Kasumi-1 (cell line): ENCODE data around the gene DHRS11.
"Not testable (repeated sequence)": the region's sequence is repeated elsewhere in the genome, so short reads cannot be mapped to it uniquely, and the experiment has no call there.

Source experiments
- DNase-seq, 2 experiments: peaks; one replicate each; lab custom pipeline; 2025; lab: John Stamatoyannopoulos, UW

Gene DHRS11

DNA sequence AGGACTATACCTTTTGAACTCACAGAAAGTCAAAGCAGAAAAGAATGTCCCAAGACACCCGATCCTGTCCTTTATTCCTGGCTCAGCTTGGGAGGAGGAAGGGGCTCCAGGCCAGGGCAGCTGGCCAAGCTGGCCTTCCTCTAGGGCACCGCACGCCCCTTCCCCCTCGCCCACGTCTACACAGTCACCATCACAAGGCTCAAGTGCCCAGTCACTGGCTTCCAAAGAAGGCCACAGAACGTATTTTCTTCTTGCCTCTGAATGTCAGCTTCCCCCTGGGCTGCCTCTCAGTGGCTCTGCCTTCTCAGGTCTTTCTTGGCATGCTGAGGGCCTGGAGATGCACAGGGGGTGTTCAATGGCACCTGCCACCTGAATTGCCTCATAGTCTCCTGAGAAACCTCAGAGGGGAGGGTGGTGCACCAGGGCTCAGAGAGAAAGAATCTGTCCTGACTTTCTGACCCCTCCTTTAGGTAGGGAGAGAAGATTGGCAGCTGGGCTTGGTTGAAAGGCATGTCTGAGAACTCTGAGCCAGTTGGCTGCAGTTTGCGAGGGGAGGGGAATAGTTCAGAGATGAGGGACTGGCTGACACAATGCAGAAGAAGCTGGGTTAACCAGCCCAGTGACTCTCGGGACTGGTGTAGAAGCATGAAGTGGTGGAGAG lies 2.1 kb downstream of the DHRS11 start:
- DNase-seq: no peak

DNA sequence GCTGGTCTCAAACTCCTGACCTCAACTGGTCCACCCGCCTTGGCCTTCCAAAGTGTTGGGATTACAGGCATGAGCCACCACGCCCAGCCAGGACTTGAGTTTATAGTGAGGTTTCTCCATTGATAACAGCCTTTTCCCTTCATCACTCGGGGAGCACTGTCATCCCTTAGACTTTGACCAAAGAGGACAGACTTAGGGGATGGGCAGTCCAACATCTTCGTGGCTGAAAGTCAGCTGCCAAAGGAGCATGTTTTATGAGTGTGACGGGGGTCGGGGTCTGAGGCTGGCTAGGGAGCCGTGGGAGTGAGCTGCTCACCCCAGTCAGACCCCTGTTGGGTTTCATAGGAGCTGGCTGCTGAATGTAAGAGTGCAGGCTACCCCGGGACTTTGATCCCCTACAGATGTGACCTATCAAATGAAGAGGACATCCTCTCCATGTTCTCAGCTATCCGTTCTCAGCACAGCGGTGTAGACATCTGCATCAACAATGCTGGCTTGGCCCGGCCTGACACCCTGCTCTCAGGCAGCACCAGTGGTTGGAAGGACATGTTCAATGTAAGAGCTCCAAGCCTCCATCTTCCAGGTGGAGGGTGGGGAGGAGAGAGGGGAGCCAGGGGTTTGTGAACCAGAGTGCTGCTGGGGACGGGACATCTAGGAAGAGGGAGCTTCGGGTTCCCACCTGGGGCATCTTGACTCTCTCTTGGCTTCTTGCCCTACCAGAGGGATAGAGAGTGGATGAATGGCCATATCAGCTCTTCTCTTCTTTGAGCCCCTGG lies 3.1 kb downstream of the DHRS11 start:
- no peak for DNase-seq

DNA sequence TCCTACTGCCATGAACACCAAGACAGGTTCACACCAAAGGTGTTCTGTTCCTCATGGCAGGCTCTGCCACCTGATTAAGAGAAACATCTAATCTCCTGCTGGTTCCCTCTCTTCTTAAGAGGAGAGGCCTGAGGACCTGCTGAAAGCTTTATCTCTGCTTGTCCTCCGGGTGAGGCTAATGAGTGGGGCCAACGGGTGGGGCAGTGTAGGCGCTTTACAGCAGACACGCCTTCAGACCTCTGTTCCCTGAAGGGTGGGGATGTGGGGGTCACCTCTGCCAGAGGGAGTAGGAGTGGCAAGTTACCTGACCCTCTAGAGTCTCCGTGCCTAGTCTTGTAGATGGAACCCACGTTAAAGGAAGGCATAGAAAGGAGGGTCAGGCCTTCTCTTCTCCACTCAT lies 5.5 kb downstream of the DHRS11 start:
- DNase-seq: no peak

DNA sequence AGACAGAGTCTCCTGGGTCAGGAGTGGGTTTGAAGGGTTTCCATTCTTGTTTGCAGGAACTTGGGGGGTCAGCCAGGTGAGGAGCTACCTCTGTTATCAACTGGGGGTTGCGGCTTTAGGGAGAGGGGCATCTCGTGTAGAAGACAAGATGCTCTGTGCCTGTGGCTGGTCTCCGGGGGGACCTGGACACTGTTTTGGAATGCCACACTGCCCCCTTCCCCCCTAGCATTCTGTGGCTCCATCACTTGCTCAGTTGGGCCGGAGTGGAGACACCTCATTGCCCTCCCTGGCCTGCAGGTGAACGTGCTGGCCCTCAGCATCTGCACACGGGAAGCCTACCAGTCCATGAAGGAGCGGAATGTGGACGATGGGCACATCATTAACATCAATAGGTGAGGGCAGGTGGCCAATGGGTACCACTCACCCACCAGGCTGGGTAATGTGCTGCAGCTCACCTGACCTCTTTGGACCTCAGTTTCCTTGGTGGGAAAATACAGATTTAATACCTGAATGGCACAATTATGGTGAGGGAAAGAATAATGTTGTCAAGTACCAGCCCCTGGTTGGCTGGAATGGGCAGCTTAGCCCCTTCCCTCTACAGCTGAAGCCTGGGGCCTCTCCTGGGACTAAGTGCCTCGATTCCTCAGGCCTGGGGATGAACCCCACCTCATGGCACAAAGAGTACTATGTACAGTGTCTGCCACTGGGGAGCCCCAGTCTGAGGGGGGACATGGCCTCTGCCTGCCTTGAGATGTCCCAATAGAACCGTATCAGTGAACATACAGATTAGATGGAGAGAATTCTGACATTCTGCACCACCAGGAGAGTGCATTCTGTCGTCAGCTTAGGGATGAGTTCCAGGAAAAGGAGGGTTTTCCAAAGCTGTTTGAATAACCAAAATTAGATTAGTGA lies 6.4 kb downstream of the DHRS11 start:
- no peak for DNase-seq

DNA sequence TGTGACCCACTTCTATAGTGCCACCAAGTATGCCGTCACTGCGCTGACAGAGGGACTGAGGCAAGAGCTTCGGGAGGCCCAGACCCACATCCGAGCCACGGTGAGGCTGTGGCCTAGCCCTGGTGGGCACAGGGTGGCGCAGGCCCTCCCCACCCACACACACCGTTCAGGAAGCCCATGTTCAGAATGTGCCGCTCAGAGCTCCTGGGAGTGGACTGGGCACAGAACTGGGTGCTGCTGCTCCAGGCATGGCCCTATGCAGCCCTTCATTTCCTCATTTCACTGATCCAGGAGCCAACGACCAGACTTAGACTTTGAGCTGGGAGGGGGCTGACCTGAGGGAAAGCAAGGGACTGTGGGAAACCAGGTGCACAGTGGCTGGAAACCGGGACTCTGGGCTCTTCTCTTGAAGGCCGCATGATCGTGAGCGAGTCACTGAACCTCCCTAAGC lies 7.3 kb downstream of the DHRS11 start:
- no peak for DNase-seq

DNA sequence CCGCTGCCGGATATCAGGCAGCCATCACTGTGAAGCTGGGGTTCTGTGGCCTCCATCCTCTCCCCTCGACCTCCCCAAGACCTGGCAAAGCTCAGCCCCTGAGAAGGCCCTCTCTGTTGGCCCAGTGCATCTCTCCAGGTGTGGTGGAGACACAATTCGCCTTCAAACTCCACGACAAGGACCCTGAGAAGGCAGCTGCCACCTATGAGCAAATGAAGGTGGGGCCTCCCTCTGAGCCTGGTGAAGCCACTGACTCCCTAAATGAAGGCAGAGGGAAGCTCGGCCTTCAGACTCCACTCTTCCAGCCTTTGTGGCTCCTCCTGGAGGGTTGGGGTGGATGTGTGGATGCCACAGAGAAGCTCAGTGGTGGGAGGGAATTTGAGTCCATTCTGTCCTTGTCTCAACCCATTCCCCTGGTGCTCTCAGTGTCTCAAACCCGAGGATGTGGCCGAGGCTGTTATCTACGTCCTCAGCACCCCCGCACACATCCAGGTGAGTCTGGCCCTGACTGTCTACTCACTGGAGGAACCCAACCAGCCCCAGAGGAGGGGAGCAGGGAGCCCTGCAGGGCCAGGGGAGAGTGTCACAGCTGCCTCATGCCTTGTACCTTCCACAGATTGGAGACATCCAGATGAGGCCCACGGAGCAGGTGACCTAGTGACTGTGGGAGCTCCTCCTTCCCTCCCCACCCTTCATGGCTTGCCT lies 8.0 kb downstream of the DHRS11 start:
- no peak for DNase-seq

DNA sequence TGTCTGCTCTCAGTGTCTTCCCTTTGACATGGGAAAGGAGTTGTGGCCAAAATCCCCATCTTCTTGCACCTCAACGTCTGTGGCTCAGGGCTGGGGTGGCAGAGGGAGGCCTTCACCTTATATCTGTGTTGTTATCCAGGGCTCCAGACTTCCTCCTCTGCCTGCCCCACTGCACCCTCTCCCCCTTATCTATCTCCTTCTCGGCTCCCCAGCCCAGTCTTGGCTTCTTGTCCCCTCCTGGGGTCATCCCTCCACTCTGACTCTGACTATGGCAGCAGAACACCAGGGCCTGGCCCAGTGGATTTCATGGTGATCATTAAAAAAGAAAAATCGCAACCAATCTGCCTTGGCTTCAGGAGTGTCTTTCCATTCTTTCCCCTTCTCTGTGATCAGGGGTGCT lies 8.8 kb downstream of the DHRS11 start:
- DNase-seq: no peak

DNA sequence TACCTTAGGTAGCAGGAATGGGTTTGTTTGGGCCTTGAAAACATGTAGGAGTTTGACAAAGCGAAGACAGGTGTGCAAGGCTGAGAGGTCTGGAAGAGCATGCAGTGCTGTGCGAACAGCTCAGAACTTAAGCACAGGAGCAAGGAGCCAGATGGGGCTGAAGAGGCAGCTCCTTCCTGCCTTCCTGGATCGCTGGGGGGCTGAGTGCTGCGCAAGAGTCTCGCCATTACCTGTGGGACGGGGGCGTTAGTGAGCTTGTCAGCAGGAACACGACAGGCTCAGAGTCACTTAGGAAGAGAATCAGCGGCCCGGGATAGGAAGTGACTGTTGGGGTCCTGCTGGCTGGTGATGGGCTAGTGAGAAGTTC lies 9.2 kb downstream of the DHRS11 start:
- no peak for DNase-seq

DNA sequence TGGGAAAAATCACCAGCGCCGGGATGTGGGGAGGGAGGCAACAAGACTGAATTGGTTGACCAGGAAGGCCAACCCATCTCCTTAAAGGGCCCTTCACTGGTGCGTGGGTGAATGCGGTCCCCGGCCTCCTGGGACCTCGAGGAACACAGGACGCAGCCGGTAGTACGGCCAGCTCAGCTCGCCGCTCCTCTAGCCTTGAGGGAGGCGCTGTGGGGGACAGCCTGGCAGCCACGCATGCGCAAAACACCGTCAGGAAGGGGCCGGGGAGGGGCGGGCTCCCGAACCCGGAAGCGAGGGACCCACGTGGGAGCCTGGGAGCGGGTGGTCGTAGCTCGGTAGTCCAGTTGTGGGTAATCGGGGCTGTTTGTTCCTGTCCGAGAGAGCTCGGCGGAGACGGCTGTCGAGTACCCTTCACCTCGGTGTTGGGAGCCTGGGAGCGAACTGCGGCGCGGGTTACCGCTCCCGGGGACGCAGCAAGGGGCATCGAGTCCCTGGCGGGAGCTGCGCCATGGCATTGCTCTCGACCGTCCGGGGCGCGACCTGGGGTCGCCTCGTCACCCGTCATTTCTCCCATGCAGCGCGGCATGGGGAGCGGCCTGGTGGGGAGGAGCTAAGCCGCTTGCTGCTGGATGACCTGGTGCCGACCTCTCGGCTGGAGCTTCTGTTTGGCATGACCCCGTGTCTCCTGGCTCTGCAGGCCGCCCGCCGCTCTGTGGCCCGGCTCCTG lies 9.8 kb downstream of the DHRS11 start, which contains the start of gene MRM1:
MRM1 (plus strand) TSS at position 281 of the 727 bp plus-strand sequence; CDS start at position 509, 228 bp downstream.
- peak; percentile 78 to 88 for DNase-seq

DNA sequence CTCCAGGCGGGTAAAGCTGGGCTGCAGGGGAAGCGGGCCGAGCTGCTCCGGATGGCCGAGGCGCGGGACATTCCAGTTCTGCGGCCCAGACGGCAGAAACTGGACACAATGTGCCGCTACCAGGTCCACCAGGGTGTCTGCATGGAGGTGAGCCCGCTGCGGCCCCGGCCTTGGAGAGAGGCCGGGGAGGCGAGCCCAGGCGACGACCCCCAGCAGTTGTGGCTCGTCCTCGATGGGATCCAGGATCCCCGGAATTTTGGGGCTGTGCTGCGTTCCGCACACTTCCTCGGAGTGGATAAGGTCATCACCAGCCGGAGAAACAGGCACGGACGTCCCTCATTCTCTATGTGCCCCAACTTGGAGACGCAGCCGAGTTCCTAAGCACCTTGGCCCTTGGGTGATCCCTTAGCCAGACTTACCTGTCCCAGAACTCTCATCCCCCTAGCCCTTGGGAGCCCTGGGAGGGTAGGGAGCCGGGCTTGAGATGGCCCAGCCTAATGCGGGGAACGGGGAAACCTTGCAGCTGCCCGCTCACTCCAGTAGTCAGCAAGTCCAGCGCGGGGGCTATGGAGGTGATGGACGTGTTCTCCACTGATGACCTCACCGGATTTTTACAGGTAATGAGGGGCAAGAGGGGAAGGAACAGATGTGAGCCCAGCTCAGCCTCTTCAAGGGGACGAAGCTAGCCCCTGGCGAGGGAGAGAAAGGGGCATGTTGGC lies 10.5 kb downstream of the DHRS11 start:
- no peak for DNase-seq

DNA sequence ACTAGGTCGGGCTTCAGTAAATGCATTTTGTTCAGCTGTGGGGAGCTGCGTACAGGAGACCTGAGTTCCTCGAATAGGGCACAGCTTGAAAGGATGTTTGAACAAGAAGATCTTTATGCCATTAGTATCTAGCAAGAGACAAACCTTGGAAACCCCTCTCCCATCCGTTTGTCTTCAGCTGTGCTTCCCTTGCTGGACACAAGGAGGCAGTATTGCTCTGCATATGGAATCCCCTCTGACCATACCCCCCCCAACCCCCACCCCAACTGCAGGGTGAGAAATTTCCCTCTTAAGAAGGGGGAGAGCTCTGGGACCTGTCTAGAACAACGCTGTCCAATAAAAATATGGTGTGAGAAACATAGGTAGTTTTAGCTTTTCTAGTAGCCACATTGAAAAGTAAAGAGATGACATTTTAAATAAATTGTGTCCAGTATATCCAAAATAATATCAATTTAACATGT lies 11.3 kb downstream of the DHRS11 start:
- DNase-seq: peak; percentile 79 to 81

DNA sequence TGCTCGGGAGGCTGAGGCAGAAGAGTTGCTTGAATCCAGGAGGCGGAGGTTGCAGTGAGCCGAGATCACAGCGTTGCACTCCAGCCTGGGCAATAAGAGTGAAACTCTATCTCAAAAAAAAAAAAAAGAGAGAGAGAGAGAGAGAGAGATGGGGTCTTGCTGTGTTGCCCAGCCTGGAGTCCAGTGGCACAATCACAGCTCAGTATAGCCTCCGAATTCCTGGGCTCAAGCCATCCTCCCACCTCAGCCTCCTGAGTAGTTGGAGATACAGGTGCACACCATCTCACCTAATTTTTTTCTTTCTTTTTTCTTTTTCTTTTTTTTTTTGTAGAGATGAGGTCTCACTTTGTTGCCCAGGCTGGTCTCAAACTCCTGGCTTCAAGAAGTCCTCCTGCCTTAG lies 13.3 kb downstream of the DHRS11 start:
- DNase-seq: not testable (repeated sequence)

DNA sequence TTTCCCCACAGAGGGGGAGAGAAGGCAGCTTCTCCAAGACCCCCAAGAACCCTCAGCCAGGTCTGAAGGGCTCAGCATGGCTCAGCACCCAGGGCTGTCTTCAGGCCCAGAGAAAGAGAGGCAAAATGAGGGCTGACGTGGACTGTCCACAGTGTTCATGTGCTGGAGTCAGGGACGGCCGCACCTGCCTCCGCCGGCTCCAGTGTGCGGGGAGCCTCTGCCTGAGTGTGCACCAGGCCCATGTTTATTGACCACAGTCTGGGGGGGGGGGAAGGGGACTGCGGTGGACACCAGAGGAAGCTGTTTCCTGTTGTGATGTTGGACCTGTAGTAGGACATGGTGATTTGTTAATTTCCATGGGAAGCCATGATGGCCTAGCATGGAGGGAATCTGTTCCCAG lies 16.6 kb downstream of the DHRS11 start:
- DNase-seq: no peak

DNA sequence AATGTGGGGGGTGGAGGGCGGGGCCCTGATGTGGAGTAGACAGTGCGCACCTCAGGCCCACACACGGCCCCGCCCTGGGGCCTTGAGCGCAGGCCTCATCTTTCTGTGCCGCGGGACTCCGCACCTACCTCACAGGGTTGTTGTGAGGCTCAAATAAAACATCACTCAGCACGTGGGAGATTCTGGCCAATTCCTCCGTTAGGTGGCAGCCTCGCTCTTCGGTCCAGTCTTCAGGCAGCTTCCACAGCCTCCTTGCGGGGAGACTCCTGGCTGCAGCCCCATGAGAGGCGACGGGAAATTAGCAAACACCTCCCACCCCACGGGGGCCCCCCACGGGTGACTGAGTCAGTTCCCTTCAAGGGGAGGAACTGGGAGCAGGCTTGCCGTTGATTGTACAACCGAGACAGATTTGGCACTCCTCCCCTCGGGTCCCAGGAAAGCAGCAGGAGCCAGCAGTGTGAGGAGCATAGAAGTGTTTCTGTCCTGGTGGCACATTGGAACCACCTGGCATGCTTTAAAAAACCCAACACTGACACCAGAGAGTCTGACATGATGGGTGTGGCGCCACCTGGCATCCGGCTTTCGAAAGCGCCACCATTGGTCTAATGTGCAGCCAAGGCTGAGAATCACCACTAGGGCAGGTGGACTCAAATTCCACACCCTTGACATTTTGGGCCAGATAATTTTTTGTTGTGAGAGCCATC lies 17.3 kb downstream of the DHRS11 start:
- DNase-seq: peak; percentile 27 to 28

DNA sequence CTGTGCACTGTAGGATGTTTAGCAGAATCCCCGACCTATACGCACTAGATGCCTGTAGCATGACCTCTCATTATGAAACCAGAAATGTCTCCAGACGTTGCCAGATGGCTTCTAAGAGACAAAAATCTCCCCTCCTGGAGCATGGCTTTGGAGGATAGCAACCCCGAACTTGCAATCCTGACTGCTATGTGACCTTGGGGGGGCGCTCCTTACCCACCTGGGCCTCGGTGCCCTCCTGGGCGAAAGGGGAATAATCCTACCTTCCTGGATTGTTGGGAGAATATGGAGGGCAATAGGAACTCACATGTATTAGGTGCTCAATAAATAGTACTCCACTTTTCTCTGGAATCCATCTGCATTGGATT lies 17.8 kb downstream of the DHRS11 start:
- DNase-seq: no peak

DNA sequence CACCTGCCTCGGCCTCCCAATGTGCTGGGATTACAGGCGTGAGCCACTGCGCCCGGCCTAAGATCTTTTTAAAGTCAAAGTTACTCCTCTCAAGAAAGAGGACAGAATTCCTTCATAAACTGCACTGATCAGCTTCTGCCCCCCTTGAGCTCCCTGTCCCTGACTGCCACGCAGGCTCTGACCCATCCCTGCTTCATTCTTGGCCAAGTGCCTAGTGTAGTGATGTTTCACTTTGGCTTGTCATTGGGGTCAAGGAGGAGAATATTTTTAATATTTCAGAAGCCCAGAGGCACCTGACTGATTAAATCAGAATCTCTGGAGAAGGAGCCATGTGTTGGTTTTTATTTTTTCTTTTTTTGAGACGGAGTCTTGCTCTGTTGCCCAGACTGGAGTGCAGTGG lies 18.8 kb downstream of the DHRS11 start:
- no peak for DNase-seq

DNA sequence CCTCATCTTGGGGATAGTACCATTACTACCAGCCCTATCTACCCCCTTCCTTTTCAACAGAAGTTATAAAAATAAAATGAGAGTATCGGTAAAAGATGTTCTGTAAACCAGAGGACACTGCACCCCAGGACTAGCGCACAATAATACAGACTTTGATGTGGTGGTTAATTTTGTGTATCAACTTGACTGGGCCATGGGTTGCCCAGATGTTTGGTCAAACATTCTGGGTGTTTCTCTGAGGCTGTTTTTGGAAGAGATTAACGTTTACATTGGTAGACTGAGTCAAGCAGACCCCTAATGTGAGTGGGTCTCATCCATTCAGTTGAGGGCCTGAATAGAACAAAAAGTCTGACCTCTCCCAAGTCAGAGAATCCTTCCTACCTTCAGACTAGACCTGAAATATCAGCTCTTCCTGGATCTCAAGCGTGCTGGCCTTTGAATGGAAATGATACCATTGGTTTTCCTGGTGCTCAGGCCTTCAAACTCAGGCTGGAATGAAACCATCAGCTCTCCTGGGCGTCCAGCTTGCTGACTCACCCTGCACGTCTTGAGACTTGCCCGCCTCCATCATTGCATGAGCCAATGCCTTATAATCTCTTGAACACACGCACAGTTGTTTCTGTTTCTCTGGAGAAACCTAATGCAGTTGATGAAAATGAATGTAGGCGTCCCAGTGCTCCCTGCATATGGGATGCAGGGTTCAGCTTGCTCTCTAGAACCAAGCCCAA lies 19.8 kb downstream of the DHRS11 start:
- DNase-seq: no peak

DNA sequence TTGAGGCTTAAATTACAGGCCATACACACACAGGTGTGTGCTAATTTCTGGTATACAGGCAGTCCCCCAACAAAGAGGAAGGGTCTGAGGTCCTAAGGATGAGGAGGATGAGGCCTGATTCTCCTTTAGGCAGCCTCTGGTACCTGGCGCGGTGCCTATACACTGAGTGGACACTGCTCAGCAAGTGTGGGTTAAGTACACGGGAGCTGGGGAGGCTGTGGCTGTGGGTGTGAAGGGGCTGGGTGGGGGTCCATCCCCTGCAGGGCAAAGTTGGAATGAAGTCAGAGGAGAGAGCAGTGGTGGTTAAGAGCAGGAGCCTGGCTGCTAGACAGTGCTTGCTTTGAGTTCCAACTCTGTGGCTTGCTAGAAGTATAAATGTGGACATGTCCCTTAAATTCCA lies 20.6 kb downstream of the DHRS11 start:
- DNase-seq: no peak

DNA sequence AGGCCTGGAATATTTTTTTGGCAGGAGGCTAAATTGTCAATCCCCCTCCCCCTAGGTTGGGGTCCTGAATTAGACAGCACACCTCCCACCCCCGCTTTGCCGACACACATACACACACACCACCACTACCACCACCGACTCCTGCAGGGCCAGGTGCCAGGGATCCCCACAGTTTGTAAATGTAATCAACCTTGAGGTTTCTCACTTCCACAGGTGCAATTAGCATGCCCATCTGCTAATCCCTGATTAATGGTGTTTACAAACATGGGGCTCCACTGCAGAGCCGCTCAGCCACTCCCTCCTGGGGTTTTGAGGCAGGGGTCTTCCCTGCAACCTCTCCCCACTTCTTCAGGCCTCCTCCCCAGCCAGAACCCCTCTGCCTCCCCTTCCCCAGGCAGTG lies 21.5 kb downstream of the DHRS11 start:
- DNase-seq: no peak
